H1 (cell line): ENCODE data around the gene COLQ. TPM values are rescaled to one million over a fixed set of nuclear protein-coding genes. Genes with fewer than 3 reads are reported as not detected.

Experiments
- CTCF ChIA-PET: fragments of 300-600 bp; sonication (Branson Sonifier 250); formaldehyde crosslinking; loops from one replicate; lab custom pipeline; 2021; ENCODE audit not compliant: partially characterized antibody; lab: Charles Lee
- POLR2A ChIA-PET: fragments of 300-600 bp; sonication (Branson Sonifier 250); formaldehyde crosslinking; loops from one replicate; lab custom pipeline; 2021; ENCODE audit warnings: inconsistent platforms; ENCODE audit not compliant: partially characterized antibody; lab: Charles Lee
- DNase-seq, 2 experiments: peaks; one replicate each; pipeline versions ENCODE4 v3.0.0 to v3.0.0-alpha.2; 2010 to 2022; ENCODE audit warnings: low spot score in 2 of 2, low read depth in 1 of 2, mixed read lengths in 1 of 2
- FAIRE-seq: peaks from 2 replicates; lab custom pipeline; 2011; peaks lifted over from hg19 to GRCh38; lab: Jason Lieb, UNC
- H2AFZ ChIP-seq: 2 replicates; pipeline ENCODE4 v1.8.1; 2012; ENCODE audit warnings: low read length, inconsistent platforms
- H2AK5ac ChIP-seq: 2 replicates; pipeline ENCODE4 v1.6.1; 2013; ENCODE audit warnings: low read depth, low read length
- H2BK120ac ChIP-seq: replicated peaks from 2 replicates; pipeline ENCODE3; 2013; ENCODE audit warnings: low read depth, low read length, inconsistent platforms
- H2BK12ac ChIP-seq: 2 replicates; pipeline ENCODE4 v1.6.1; 2013; ENCODE audit warnings: low read depth, low read length
- H2BK15ac ChIP-seq: 2 replicates; pipeline ENCODE4 v1.6.1; 2013; ENCODE audit warnings: low read length
- H2BK20ac ChIP-seq: 2 replicates; pipeline ENCODE4 v1.6.1; 2013; ENCODE audit warnings: low read length
- H2BK5ac ChIP-seq: 2 replicates; pipeline ENCODE4 v1.6.1; 2013; ENCODE audit warnings: low read depth, low read length
- H3K14ac ChIP-seq: 2 replicates; pipeline ENCODE4 v1.6.1; 2013; ENCODE audit warnings: inconsistent platforms; ENCODE audit not compliant: insufficient read length
- H3K18ac ChIP-seq: 2 replicates; pipeline ENCODE4 v1.6.1; 2013; ENCODE audit warnings: low read length; ENCODE audit errors: extremely low read depth
- H3K23ac ChIP-seq: 2 replicates; pipeline ENCODE4 v1.6.1; 2013; ENCODE audit warnings: inconsistent platforms; ENCODE audit not compliant: insufficient read length
- H3K23me2 ChIP-seq: 2 replicates; pipeline ENCODE4 v1.6.1; 2013; ENCODE audit warnings: low read depth, low read length
- H3K27ac ChIP-seq: 2 replicates; pipeline ENCODE4 v1.6.1; 2011; ENCODE audit warnings: low read depth, low read length, inconsistent platforms
- H3K27me3 ChIP-seq, 4 experiments: replicated peaks in 1 of 4; 1 replicate in 1 of 4; 2 replicates in 3 of 4; pipeline versions ENCODE4 v1.6.1 to v1.8.1; 2011 to 2013; ENCODE audit warnings: low read length in 3 of 4, mild to moderate bottlenecking in 3 of 4, inconsistent platforms in 2 of 4, mixed read lengths in 2 of 4, moderate library complexity in 1 of 4; ENCODE audit not compliant: control insufficient read depth in 3 of 4, insufficient read depth in 3 of 4; ENCODE audit errors: extremely low read depth in 1 of 4
- H3K36me3 ChIP-seq, 4 experiments: 2 replicates each; pipeline versions ENCODE4 v1.6.1 to v1.8.1; 2011 to 2013; ENCODE audit warnings: mild to moderate bottlenecking in 4 of 4, low read length in 3 of 4, moderate library complexity in 2 of 4, control low read depth in 1 of 4, inconsistent platforms in 1 of 4; ENCODE audit not compliant: insufficient read depth in 4 of 4, control insufficient read depth in 2 of 4
- H3K4ac ChIP-seq: replicated peaks from 2 replicates; pipeline ENCODE3; 2013; ENCODE audit warnings: low read length, low read depth, mixed read lengths, inconsistent platforms; ENCODE audit not compliant: insufficient read length
- H3K4me1 ChIP-seq, 4 experiments: replicated peaks in 1 of 4; 1 replicate in 1 of 4; 2 replicates in 3 of 4; pipeline versions ENCODE4 v1.6.1 to v1.8.1; 2011 to 2013; ENCODE audit warnings: low read length in 3 of 4, inconsistent platforms in 2 of 4, mixed read lengths in 1 of 4; ENCODE audit not compliant: insufficient read depth in 4 of 4, control insufficient read depth in 3 of 4
- H3K4me2 ChIP-seq, 2 experiments: 2 replicates each; pipeline versions ENCODE4 v1.6.1 to v1.8.1; 2011 to 2013; ENCODE audit warnings: low read depth in 2 of 2, low read length in 2 of 2, control low read depth in 1 of 2, inconsistent platforms in 1 of 2, mild to moderate bottlenecking in 1 of 2; ENCODE audit not compliant: insufficient read depth in 1 of 2
- H3K4me3 ChIP-seq, 4 experiments: fragments of 200-600, 300-600 bp in 1 of 4; sonication (generic), shearing (Covaris generic), sonication (Bioruptor Twin) in 1 of 4; 2 replicates each; pipeline versions ENCODE4 v1.5.1 to v1.8.1; 2011 to 2016; ENCODE audit warnings: low read length in 4 of 4, low read depth in 3 of 4, control low read depth in 2 of 4, inconsistent platforms in 2 of 4, mild to moderate bottlenecking in 2 of 4, mixed read lengths in 1 of 4, moderate library complexity in 1 of 4; ENCODE audit not compliant: insufficient read depth in 2 of 4; ENCODE audit errors: extremely low read depth in 1 of 4
- H3K56ac ChIP-seq: replicated peaks from 2 replicates; pipeline ENCODE3; 2013; ENCODE audit warnings: low read depth, mild to moderate bottlenecking, mixed read lengths, low read length, inconsistent platforms; ENCODE audit not compliant: insufficient read length
- H3K79me1 ChIP-seq: 2 replicates; pipeline ENCODE4 v1.6.1; 2013; ENCODE audit warnings: low read depth, low read length, control low read depth
- H3K79me2 ChIP-seq, 2 experiments: 2 replicates each; pipeline versions ENCODE4 v1.6.1 to v1.8.1; 2012 to 2013; ENCODE audit warnings: low read length in 2 of 2, mild to moderate bottlenecking in 2 of 2, inconsistent platforms in 1 of 2; ENCODE audit not compliant: insufficient read depth in 2 of 2, control insufficient read depth in 1 of 2
- H3K9ac ChIP-seq, 4 experiments: replicated peaks in 1 of 4; 1 replicate in 1 of 4; 2 replicates in 3 of 4; pipeline versions ENCODE4 v1.6.1 to v1.8.1; 2011 to 2013; ENCODE audit warnings: low read depth in 3 of 4, low read length in 3 of 4, control low read depth in 2 of 4, mild to moderate bottlenecking in 2 of 4, moderate library complexity in 2 of 4, inconsistent platforms in 1 of 4; ENCODE audit errors: extremely low read depth in 1 of 4
- H3K9me3 ChIP-seq, 2 experiments: 2 replicates each; pipeline versions ENCODE4 v1.6.1 to v1.8.1; 2012 to 2013; ENCODE audit warnings: mild to moderate bottlenecking in 2 of 2, moderate library complexity in 2 of 2, control low read depth in 1 of 2, inconsistent platforms in 1 of 2, low read depth in 1 of 2, low read length in 1 of 2, mixed read lengths in 1 of 2; ENCODE audit not compliant: insufficient read depth in 2 of 2
- H4K20me1 ChIP-seq, 2 experiments: replicated peaks in 1 of 2; 2 replicates each; pipeline versions ENCODE3 to v1.8.1; 2011 to 2013; ENCODE audit warnings: inconsistent platforms in 2 of 2, low read length in 2 of 2, mild to moderate bottlenecking in 1 of 2; ENCODE audit not compliant: insufficient read depth in 2 of 2, control insufficient read depth in 1 of 2
- H4K5ac ChIP-seq: 2 replicates; pipeline ENCODE4 v1.6.1; 2013; ENCODE audit warnings: low read length, low read depth, mixed read lengths, inconsistent platforms; ENCODE audit not compliant: insufficient read length
- H4K8ac ChIP-seq: 2 replicates; pipeline ENCODE4 v1.8.0; 2013; ENCODE audit warnings: mild to moderate bottlenecking, moderate library complexity, low read length, inconsistent platforms; ENCODE audit not compliant: insufficient read depth; ENCODE audit errors: extremely low read depth
- H4K91ac ChIP-seq: replicated peaks from 2 replicates; pipeline ENCODE3; 2013; ENCODE audit warnings: low read length, mixed read lengths, inconsistent platforms; ENCODE audit not compliant: insufficient read length
- CREB1 ChIP-seq: IDR thresholded peaks from 2 replicates; pipeline ENCODE4 v1.6.1; 2012; ENCODE audit warnings: inconsistent platforms
- MAFK ChIP-seq: IDR thresholded peaks from 2 replicates; pipeline ENCODE4 v1.6.1; 2012; ENCODE audit warnings: low read depth, mild to moderate bottlenecking, improper control_type of control experiment, low read length
- POLR2AphosphoS5 ChIP-seq: IDR thresholded peaks from 2 replicates; pipeline ENCODE4 v1.6.1; 2011; ENCODE audit warnings: low read depth, low read length
- ZNF274 ChIP-seq: IDR thresholded peaks from 2 replicates; pipeline ENCODE4 v1.7.0; 2012; ENCODE audit warnings: low read length, borderline replicate concordance; ENCODE audit errors: extremely low read depth
- WGBS, 2 experiments: shearing (Covaris generic) in 1 of 2; methylation state at CpG; one replicate each; pipeline versions ENCODE4 v1.1.6 to v1.1.7; 2013 to 2015; ENCODE audit warnings: low lambda C conversion rate in 2 of 2, mixed read lengths in 2 of 2, inconsistent platforms in 1 of 2, low coverage in 1 of 2, missing lambda C conversion rate in 1 of 2; ENCODE audit not compliant: insufficient replicate concordance in 2 of 2, insufficient coverage in 1 of 2, insufficient read length in 1 of 2; ENCODE audit errors: extremely low coverage in 1 of 2, missing lambda C conversion rate in 1 of 2; 5-methylcytosine and 5-hydroxymethylcytosine counted together
- polyA plus RNA-seq, 7 experiments: library from polyadenylated mRNA; depleted of rRNA in 3 of 7; stranded (reverse) in 5 of 7; unstranded in 2 of 7; fragments of >200 nt in 5 of 7; fragments of 200-250 nt in 2 of 7; gene quantifications; 1 replicate in 5 of 7; 2 replicates in 1 of 7; 4 replicates in 1 of 7; pipeline versions ENCODE4 v1.2.1 to v1.2.3, GENCODE V29; 2011 to 2013; ENCODE audit warnings: missing spikeins in 2 of 7, mixed read lengths in 2 of 7
- total RNA-seq: library from RNA; stranded (reverse); fragmentation: NEBNext Ultra II Directional; extraction: Animal tissue kit (Norgen Biotek cat#: 25700); gene quantifications from 2 replicates; pipeline ENCODE4 v1.2.1, GENCODE V29; 2021

Gene COLQ
- total and polyA plus RNA-seq, 2 of the 8 experiments (the other 6 are each of a cell fraction or from before 2014, with no cell fraction given) = 1.5 to 1.9 TPM

DNA sequence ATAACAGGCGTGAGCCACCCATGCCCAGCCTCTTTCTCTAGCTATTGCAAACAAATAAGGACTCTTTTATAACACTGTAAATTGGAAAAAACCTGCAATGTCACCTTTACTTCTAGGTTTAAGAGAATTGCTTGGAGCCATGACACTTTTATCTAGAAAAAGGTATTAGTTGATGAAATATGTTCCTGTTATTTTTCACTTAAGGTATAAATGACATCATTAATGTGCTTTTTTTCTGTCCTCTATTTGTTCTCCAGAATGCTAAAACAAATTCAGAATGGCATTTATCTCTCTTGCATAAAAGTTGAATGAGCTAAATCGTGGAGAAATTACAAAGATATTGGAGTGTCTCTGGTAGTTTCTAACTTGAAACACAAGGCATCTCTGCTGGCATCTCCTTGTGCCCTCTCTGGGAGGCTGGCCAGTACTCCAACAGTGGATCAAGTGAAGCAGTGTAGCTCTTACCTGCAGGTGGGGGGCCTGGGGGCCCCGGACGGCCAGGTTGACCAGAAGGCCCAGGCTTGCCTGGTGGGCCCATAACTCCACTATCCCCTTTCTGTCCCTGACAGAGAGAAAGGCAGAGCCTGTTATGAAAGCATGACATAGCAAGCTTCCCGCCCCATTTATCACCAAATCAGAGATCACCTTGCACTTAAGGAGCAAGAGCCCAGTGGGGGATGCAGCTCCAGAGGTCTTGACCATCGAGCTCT is 55.5 kb downstream of the COLQ start:
- Histone ChIP-seq H2BK20ac (no peak overlapping the region), H4K8ac (no peak overlapping the region), H2BK120ac (no peak overlapping the region), H3K23me2 (no peaks in the 10 kb centered on the region), H3K23ac (no peak overlapping the region), H3K56ac (no peak overlapping the region), H3K4me3 (no peak overlapping the region), H3K79me1 (no peaks in the 10 kb centered on the region), H3K14ac (no peak overlapping the region), H4K5ac (no peak overlapping the region), H3K9me3 (no peaks in the 10 kb centered on the region), H2BK5ac (no peak overlapping the region), H3K4me1 (no peaks in the 10 kb centered on the region), H4K20me1 (no peaks in the 10 kb centered on the region), H2AFZ (no peak overlapping the region), H2BK15ac (no peak overlapping the region), H3K4me2 (no peak overlapping the region), H3K27me3 (no peaks in the 10 kb centered on the region), H3K9ac (no peak overlapping the region), H3K79me2 (no peaks in the 10 kb centered on the region), H2BK12ac (no peak overlapping the region), H4K91ac (no peak overlapping the region), H3K4ac (no peak overlapping the region), H3K36me3 (no peaks in the 10 kb centered on the region), H3K27ac (no peak overlapping the region), H3K18ac (no peak overlapping the region), H2AK5ac (no peak overlapping the region)
- WGBS, 2 experiments = 91% methylated on average over 6 of the region's 6 CpGs; no CpG with 5 or more reads in 1 of the 2 experiments
- FAIRE-seq (no peak), DNase-seq (no peak)
- ChIA-PET POLR2A (interaction anchor here (1.2 kb wide), 1 partner anchor 19 kb away, joined by 3 read pairs; no protein-coding TSS in a partner anchor), CTCF (interaction anchor here (0.7 to 1.4 kb wide), 7 partner anchors 11 to 86 kb away, joined by 3 to 5 read pairs (median 3); no protein-coding TSS in a partner anchor)
- TF ChIP-seq CREB1 (no peak), MAFK (no peak), POLR2AphosphoS5 (no peak), ZNF274 (no peak)
